ENCODE data around the gene PTPRK. TPM values are rescaled to one million over a fixed set of nuclear protein-coding genes. Genes with fewer than 3 reads are reported as not detected.

Gene PTPRK
- total and polyA plus RNA-seq, 10 of the 15 experiments (the other 5 are each of a cell fraction or from before 2014, with no cell fraction given): 0.23 to 1.9 (median 0.55) TPM

GRCh38 chr6:128461501-128461900 lies 58.9 kb downstream of the PTPRK start:
- H3K27ac ChIP-seq (ENCODE audit: control insufficient read depth, insufficient read depth): no peak overlapping the region
- no peaks in the 10 kb centered on the region for H3K9me3 ChIP-seq (replicated peaks; ENCODE audit: control insufficient read depth, insufficient read depth, low read length)
- no peaks in the 10 kb centered on the region for H3K79me2 ChIP-seq (ENCODE audit: control insufficient read depth, insufficient read depth, low read length)
- CTCF ChIA-PET: no interaction called here
- no peaks in the 10 kb centered on the region for H3K27me3 ChIP-seq (replicated peaks in 1 of 2; ENCODE audit: control insufficient read depth in 2 of 2, insufficient read depth in 2 of 2, low read length in 1 of 2)
- no peak overlapping the region for H3K4me3 ChIP-seq
- RAD21 ChIA-PET (ENCODE audit: unreplicated experiment): no interaction called here
- H2AFZ ChIP-seq (ENCODE audit: control insufficient read depth, low read depth, low read length): no peak overlapping the region
- FAIRE-seq (no peak), ATAC-seq (no peak), DNase-seq (ENCODE audit: low read depth, low spot score) (no peak)
- BruUV-seq (replicated peaks): no TSS peak
- POLR2A ChIA-PET: no interaction called here
- intact Hi-C loops (cut with micrococcal nuclease; ENCODE audit: unreplicated experiment) (no loop called here), in situ Hi-C loops (cut with MboI) (no loop called here)
- H4K20me1 ChIP-seq (ENCODE audit: control insufficient read depth, insufficient read depth): no peaks in the 10 kb centered on the region
- no peak overlapping the region for H3K4me2 ChIP-seq (ENCODE audit: control insufficient read depth, insufficient read depth)
- no peaks in the 10 kb centered on the region for H3K4me1 ChIP-seq (ENCODE audit: control insufficient read depth, insufficient read depth, low read length)
- H3K36me3 ChIP-seq (ENCODE audit: control insufficient read depth in 2 of 2, insufficient read depth in 2 of 2, low read length in 1 of 2): no peaks in the 10 kb centered on the region
- TF ChIP-seq MEF2A (IDR thresholded peaks at IDR 0.05; ENCODE audit: insufficient read depth, low read depth, low read length): no peak
- no peak for TF ChIP-seq ZNF384 (IDR thresholded peaks at IDR 0.05; ENCODE audit: borderline replicate concordance, low read depth, low read length)
- no peak for TF ChIP-seq SUPT20H (IDR thresholded peaks at IDR 0.05; ENCODE audit: borderline replicate concordance, control insufficient read depth, low read depth, low read length)
- no peak for TF ChIP-seq PML (IDR thresholded peaks at IDR 0.05; ENCODE audit: low read length)
- no peak for TF ChIP-seq NR2C2 (IDR thresholded peaks at IDR 0.05; ENCODE audit: borderline replicate concordance, control insufficient read depth, insufficient read length, low read depth)
- TF ChIP-seq, protein P1, sequence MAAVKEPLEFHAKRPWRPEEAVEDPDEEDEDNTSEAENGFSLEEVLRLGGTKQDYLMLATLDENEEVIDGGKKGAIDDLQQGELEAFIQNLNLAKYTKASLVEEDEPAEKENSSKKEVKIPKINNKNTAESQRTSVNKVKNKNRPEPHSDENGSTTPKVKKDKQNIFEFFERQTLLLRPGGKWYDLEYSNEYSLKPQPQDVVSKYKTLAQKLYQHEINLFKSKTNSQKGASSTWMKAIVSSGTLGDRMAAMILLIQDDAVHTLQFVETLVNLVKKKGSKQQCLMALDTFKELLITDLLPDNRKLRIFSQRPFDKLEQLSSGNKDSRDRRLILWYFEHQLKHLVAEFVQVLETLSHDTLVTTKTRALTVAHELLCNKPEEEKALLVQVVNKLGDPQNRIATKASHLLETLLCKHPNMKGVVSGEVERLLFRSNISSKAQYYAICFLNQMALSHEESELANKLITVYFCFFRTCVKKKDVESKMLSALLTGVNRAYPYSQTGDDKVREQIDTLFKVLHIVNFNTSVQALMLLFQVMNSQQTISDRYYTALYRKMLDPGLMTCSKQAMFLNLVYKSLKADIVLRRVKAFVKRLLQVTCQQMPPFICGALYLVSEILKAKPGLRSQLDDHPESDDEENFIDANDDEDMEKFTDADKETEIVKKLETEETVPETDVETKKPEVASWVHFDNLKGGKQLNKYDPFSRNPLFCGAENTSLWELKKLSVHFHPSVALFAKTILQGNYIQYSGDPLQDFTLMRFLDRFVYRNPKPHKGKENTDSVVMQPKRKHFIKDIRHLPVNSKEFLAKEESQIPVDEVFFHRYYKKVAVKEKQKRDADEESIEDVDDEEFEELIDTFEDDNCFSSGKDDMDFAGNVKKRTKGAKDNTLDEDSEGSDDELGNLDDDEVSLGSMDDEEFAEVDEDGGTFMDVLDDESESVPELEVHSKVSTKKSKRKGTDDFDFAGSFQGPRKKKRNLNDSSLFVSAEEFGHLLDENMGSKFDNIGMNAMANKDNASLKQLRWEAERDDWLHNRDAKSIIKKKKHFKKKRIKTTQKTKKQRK (IDR thresholded peaks at IDR 0.05; ENCODE audit: low read depth, low read length): no peak
- TF ChIP-seq, protein P2, sequence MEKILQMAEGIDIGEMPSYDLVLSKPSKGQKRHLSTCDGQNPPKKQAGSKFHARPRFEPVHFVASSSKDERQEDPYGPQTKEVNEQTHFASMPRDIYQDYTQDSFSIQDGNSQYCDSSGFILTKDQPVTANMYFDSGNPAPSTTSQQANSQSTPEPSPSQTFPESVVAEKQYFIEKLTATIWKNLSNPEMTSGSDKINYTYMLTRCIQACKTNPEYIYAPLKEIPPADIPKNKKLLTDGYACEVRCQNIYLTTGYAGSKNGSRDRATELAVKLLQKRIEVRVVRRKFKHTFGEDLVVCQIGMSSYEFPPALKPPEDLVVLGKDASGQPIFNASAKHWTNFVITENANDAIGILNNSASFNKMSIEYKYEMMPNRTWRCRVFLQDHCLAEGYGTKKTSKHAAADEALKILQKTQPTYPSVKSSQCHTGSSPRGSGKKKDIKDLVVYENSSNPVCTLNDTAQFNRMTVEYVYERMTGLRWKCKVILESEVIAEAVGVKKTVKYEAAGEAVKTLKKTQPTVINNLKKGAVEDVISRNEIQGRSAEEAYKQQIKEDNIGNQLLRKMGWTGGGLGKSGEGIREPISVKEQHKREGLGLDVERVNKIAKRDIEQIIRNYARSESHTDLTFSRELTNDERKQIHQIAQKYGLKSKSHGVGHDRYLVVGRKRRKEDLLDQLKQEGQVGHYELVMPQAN (conservative IDR thresholded peaks at IDR 0.05): no peak
- TF ChIP-seq EZH2 (IDR thresholded peaks at IDR 0.05; ENCODE audit: borderline replicate concordance, control insufficient read depth, low read depth, low read length): no peak
- TF ChIP-seq E2F4 (IDR thresholded peaks at IDR 0.05; ENCODE audit: low read depth, low read length): no peak
- no peak for TF ChIP-seq POU2F2 (IDR thresholded peaks at IDR 0.05; ENCODE audit: borderline replicate concordance, low read depth, low read length)
- no peak for TF ChIP-seq RAD51 (IDR thresholded peaks at IDR 0.05)
- TF ChIP-seq, protein P3, sequence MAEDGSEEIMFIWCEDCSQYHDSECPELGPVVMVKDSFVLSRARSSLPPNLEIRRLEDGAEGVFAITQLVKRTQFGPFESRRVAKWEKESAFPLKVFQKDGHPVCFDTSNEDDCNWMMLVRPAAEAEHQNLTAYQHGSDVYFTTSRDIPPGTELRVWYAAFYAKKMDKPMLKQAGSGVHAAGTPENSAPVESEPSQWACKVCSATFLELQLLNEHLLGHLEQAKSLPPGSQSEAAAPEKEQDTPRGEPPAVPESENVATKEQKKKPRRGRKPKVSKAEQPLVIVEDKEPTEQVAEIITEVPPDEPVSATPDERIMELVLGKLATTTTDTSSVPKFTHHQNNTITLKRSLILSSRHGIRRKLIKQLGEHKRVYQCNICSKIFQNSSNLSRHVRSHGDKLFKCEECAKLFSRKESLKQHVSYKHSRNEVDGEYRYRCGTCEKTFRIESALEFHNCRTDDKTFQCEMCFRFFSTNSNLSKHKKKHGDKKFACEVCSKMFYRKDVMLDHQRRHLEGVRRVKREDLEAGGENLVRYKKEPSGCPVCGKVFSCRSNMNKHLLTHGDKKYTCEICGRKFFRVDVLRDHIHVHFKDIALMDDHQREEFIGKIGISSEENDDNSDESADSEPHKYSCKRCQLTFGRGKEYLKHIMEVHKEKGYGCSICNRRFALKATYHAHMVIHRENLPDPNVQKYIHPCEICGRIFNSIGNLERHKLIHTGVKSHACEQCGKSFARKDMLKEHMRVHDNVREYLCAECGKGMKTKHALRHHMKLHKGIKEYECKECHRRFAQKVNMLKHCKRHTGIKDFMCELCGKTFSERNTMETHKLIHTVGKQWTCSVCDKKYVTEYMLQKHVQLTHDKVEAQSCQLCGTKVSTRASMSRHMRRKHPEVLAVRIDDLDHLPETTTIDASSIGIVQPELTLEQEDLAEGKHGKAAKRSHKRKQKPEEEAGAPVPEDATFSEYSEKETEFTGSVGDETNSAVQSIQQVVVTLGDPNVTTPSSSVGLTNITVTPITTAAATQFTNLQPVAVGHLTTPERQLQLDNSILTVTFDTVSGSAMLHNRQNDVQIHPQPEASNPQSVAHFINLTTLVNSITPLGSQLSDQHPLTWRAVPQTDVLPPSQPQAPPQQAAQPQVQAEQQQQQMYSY (CRISPR knock-in tag; IDR thresholded peaks at IDR 0.05): no peak
- no peak for TF ChIP-seq CHD4 (IDR thresholded peaks at IDR 0.05)
- TF ChIP-seq CREM (IDR thresholded peaks at IDR 0.05; ENCODE audit: low read depth): no peak
- TF ChIP-seq ZSCAN29 (IDR thresholded peaks at IDR 0.05): no peak
- no peak for TF ChIP-seq DPF2 (IDR thresholded peaks at IDR 0.05)
- SMC1A ChIA-PET (ENCODE audit: uncharacterized antibody, unreplicated experiment): no interaction called here
- WGBS (ENCODE audit: insufficient coverage, insufficient replicate concordance, low lambda C conversion rate, missing lambda C conversion rate): 27% methylated on average over 3 of the region's 3 CpGs
- no peak overlapping the region for H3K9ac ChIP-seq (ENCODE audit: control insufficient read depth, insufficient read depth, low read length)

Data from GM12878 (cell line).